GM23338 (cell line): Measurements from ENCODE around the gene ENTHD1. TPM values are rescaled to one million over a fixed set of nuclear protein-coding genes. Genes with fewer than 3 reads are reported as not detected.

Experiments used
- ATAC-seq: fragments of 200-7000 bp; cut with Tn5 transposase; 3 replicates; pipeline ENCODE4 v1.9.1; 2020
- DNase-seq: peaks from one replicate; pipeline ENCODE4 v3.0.0-alpha.2; 2015; ENCODE audit warnings: low spot score
- H2AFZ ChIP-seq: fragments of 200-600 bp; sonication (generic); 2 replicates; pipeline ENCODE4 v1.8.0; 2016; ENCODE audit warnings: antibody characterized with exemption, mild to moderate bottlenecking, moderate library complexity
- H3F3A ChIP-seq: fragments of 200-600 bp; sonication (generic); replicated peaks from 2 replicates; pipeline ENCODE4 v1.8.0; 2017; ENCODE audit warnings: antibody characterized with exemption, mixed run types, low read depth
- H3K27ac ChIP-seq: fragments of 200-600 bp; sonication (generic); 2 replicates; pipeline ENCODE4 v1.6.1; 2016; ENCODE audit warnings: low read depth
- H3K27me3 ChIP-seq: fragments of 200-600 bp; sonication (generic); 2 replicates; pipeline ENCODE4 v1.8.0; 2016; ENCODE audit warnings: mild to moderate bottlenecking, mixed run types, moderate library complexity; ENCODE audit not compliant: insufficient read depth
- H3K36me3 ChIP-seq: fragments of 200-600 bp; sonication (generic); 2 replicates; pipeline ENCODE4 v1.8.0; 2016; ENCODE audit warnings: mild to moderate bottlenecking; ENCODE audit not compliant: insufficient read depth
- H3K4me1 ChIP-seq: fragments of 200-600 bp; sonication (generic); 2 replicates; pipeline ENCODE4 v1.8.0; 2016; ENCODE audit warnings: mild to moderate bottlenecking, moderate library complexity; ENCODE audit not compliant: insufficient read depth
- H3K4me2 ChIP-seq: fragments of 200-600 bp; sonication (generic); 2 replicates; pipeline ENCODE4 v1.7.1; 2017; ENCODE audit warnings: mixed run types
- H3K4me3 ChIP-seq: fragments of 200-600 bp; sonication (generic); 2 replicates; pipeline ENCODE4 v1.6.1; 2016; ENCODE audit warnings: mixed run types
- H3K79me2 ChIP-seq: fragments of 200-600 bp; sonication (generic); replicated peaks from 2 replicates; pipeline ENCODE4 v1.8.0; 2017; ENCODE audit warnings: mild to moderate bottlenecking; ENCODE audit not compliant: insufficient read depth
- H3K9me2 ChIP-seq: fragments of 200-600 bp; sonication (generic); 2 replicates; pipeline ENCODE4 v1.8.0; 2017; ENCODE audit not compliant: insufficient read depth
- H4K20me1 ChIP-seq: fragments of 200-600 bp; sonication (generic); replicated peaks from 2 replicates; pipeline ENCODE4 v1.8.0; 2017; ENCODE audit warnings: mild to moderate bottlenecking; ENCODE audit not compliant: insufficient read depth
- H3K27ac Mint-ChIP-seq: 2 replicates; pipeline ENCODE4 v1.8.0; 2020; ENCODE audit warnings: inconsistent platforms, mild to moderate bottlenecking, moderate library complexity, mixed read lengths
- H3K27me3 Mint-ChIP-seq: 3 replicates; pipeline ENCODE4 v1.8.0; 2022; ENCODE audit warnings: low read depth, mild to moderate bottlenecking, moderate library complexity, mixed read lengths, inconsistent platforms; ENCODE audit not compliant: insufficient read depth, poor library complexity
- H3K36me3 Mint-ChIP-seq: 3 replicates; pipeline ENCODE4 v1.8.0; 2021; ENCODE audit warnings: low read depth, mild to moderate bottlenecking, inconsistent platforms, moderate library complexity, mixed read lengths
- H3K4me1 Mint-ChIP-seq: 3 replicates; pipeline ENCODE4 v1.8.0; 2020; ENCODE audit warnings: mild to moderate bottlenecking, inconsistent platforms, mixed read lengths
- H3K4me3 Mint-ChIP-seq: 3 replicates; pipeline ENCODE4 v1.8.0; 2021; ENCODE audit warnings: moderate library complexity, mild to moderate bottlenecking, inconsistent platforms, mixed read lengths
- H3K9me3 Mint-ChIP-seq: 3 replicates; pipeline ENCODE4 v1.8.0; 2020; ENCODE audit warnings: moderate library complexity, mild to moderate bottlenecking, inconsistent platforms, mixed read lengths
- CREB1 ChIP-seq: fragments of 250-450 bp; sonication (Bioruptor Pico); IDR thresholded peaks from 2 replicates; pipeline ENCODE4 v1.5.0; 2020; ENCODE audit warnings: low read depth, mild to moderate bottlenecking, moderate library complexity
- NANOG ChIP-seq: IDR thresholded peaks from 2 replicates; pipeline ENCODE4 v1.6.1; 2016; ENCODE audit warnings: antibody characterized with exemption, borderline replicate concordance
- REST ChIP-seq: IDR thresholded peaks from one replicate; pipeline ENCODE4 v1.6.1; 2018; ENCODE audit warnings: antibody characterized with exemption; ENCODE audit not compliant: unreplicated experiment
- ZNF114 ChIP-seq: fragments of 250-450 bp; sonication (Bioruptor Pico); IDR thresholded peaks from 2 replicates; pipeline ENCODE4 v1.5.0; 2020; ENCODE audit warnings: mild to moderate bottlenecking, moderate library complexity
- ZNF331 ChIP-seq: fragments of 250-450 bp; sonication (Bioruptor Pico); IDR thresholded peaks from 2 replicates; pipeline ENCODE4 v1.5.0; 2020; ENCODE audit warnings: low read depth, mild to moderate bottlenecking, moderate library complexity
- polyA plus RNA-seq: library from polyadenylated mRNA; unstranded; fragments of >200 nt; fragmentation: Nextera tagmentation; extraction: Ambion mirVana; gene quantifications from 2 replicates; pipeline ENCODE4 v1.2.1, GENCODE V29; 2016
- total RNA-seq: library from RNA; depleted of rRNA; stranded (reverse); fragments of >200 nt; shearing (Covaris generic); gene quantifications from 2 replicates; pipeline ENCODE4 v1.2.3, GENCODE V29; 2014
- TF ChIP-seq, protein P1 (sequence below), 2 experiments: fragments of 200-600 bp in 1 of 2; sonication (generic) in 1 of 2; conservative IDR thresholded peaks; 2 replicates each; pipeline versions ENCODE4 v1.5.1 to v1.6.1; 2016 to 2017; ENCODE audit warnings: antibody characterized with exemption in 2 of 2, low read depth in 2 of 2, mild to moderate bottlenecking in 2 of 2, moderate library complexity in 1 of 2

The ENTHD1 gene
- total and polyA plus RNA-seq, 2 experiments from 2014 or later: not detected

- Histone ChIP-seq H3K4me3 (no peak overlapping the region), H4K20me1 (no peaks in the 10 kb centered on the region), H3K9me2 (no peaks in the 10 kb centered on the region), H3F3A (no peaks in the 10 kb centered on the region), H3K36me3 (no peaks in the 10 kb centered on the region), H3K4me2 (no peak overlapping the region), H3K27ac (no peak overlapping the region), H3K4me1 (no peaks in the 10 kb centered on the region), H2AFZ (no peak overlapping the region), H3K27me3 (no peaks in the 10 kb centered on the region), H3K79me2 (no peaks in the 10 kb centered on the region)
- TF ChIP-seq NANOG (no peak), CREB1 (no peak), ZNF331 (CRISPR knock-in tag) (no peak)
- TF ChIP-seq, protein P1, sequence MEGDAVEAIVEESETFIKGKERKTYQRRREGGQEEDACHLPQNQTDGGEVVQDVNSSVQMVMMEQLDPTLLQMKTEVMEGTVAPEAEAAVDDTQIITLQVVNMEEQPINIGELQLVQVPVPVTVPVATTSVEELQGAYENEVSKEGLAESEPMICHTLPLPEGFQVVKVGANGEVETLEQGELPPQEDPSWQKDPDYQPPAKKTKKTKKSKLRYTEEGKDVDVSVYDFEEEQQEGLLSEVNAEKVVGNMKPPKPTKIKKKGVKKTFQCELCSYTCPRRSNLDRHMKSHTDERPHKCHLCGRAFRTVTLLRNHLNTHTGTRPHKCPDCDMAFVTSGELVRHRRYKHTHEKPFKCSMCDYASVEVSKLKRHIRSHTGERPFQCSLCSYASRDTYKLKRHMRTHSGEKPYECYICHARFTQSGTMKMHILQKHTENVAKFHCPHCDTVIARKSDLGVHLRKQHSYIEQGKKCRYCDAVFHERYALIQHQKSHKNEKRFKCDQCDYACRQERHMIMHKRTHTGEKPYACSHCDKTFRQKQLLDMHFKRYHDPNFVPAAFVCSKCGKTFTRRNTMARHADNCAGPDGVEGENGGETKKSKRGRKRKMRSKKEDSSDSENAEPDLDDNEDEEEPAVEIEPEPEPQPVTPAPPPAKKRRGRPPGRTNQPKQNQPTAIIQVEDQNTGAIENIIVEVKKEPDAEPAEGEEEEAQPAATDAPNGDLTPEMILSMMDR (conservative IDR thresholded peaks at IDR 0.05; ENCODE audit: low read depth in 2 of 2): no peak
- DNase-seq (no peak), ATAC-seq (no peak)
- Mint-ChIP-seq H3K36me3 (no peaks in the 10 kb centered on the region), H3K27me3 (no peaks in the 10 kb centered on the region), H3K4me1 (no peaks in the 10 kb centered on the region), H3K4me3 (no peak overlapping the region), H3K27ac (no peak overlapping the region), H3K9me3 (no peaks in the 10 kb centered on the region)
These were observed 115.7 kb downstream of the ENTHD1 start for GRCh38 chr22:39777716-39778454.

GRCh38 chr22:39776295-39777009 lies 117.1 kb downstream of the ENTHD1 start:
- no peaks in the 10 kb centered on the region for H3K4me1 ChIP-seq
- no peaks in the 10 kb centered on the region for H3K9me2 ChIP-seq
- no peaks in the 10 kb centered on the region for H3K4me1 Mint-ChIP-seq
- no peak overlapping the region for H3K4me3 ChIP-seq
- DNase-seq (no peak), ATAC-seq (no peak)
- H3K9me3 Mint-ChIP-seq: no peaks in the 10 kb centered on the region
- no peak overlapping the region for H2AFZ ChIP-seq
- H3K36me3 Mint-ChIP-seq: no peaks in the 10 kb centered on the region
- no peaks in the 10 kb centered on the region for H3K27me3 Mint-ChIP-seq
- H3K79me2 ChIP-seq: no peaks in the 10 kb centered on the region
- H3K27ac ChIP-seq: no peak overlapping the region
- TF ChIP-seq ZNF331 (CRISPR knock-in tag) (no peak), REST (no peak), CREB1 (no peak), ZNF114 (CRISPR knock-in tag) (no peak)
- TF ChIP-seq, protein P1 (conservative IDR thresholded peaks at IDR 0.05; ENCODE audit: low read depth in 2 of 2): no peak
- H4K20me1 ChIP-seq: no peaks in the 10 kb centered on the region
- no peak overlapping the region for H3K4me3 Mint-ChIP-seq
- no peaks in the 10 kb centered on the region for H3K36me3 ChIP-seq
- H3F3A ChIP-seq: no peaks in the 10 kb centered on the region
- no peak overlapping the region for H3K4me2 ChIP-seq
- H3K27me3 ChIP-seq: no peaks in the 10 kb centered on the region
- H3K27ac Mint-ChIP-seq: no peak overlapping the region
